Left renal cortex interstitium (tissue), 4 donors: ENCODE data around the gene ISL2. TPM values are rescaled to one million over a fixed set of nuclear protein-coding genes. Genes with fewer than 3 reads are reported as not detected.
"Not testable (repeated sequence)": the region's sequence is repeated elsewhere in the genome, so short reads cannot be mapped to it uniquely, and the experiment has no call there.

Experiments
- DNase-seq, 4 donors: peaks; one replicate each; pipeline ENCODE4 v3.0.0-alpha.2; 2013; ENCODE audit warnings: low read depth in 4 of 4, low spot score in 2 of 4, missing footprints in 1 of 4
- polyA plus RNA-seq, 4 donors: library from polyadenylated mRNA; unstranded; fragments of 120-200 nt; gene quantifications; one replicate each; pipeline ENCODE4 v1.2.1, GENCODE V29; 2013; ENCODE audit not compliant: insufficient read length in 4 of 4

The ISL2 gene
- polyA plus RNA-seq: under 1 TPM in 2 of 4 donors, not detected in 2; 0.06 to 0.16 TPM

DNA sequence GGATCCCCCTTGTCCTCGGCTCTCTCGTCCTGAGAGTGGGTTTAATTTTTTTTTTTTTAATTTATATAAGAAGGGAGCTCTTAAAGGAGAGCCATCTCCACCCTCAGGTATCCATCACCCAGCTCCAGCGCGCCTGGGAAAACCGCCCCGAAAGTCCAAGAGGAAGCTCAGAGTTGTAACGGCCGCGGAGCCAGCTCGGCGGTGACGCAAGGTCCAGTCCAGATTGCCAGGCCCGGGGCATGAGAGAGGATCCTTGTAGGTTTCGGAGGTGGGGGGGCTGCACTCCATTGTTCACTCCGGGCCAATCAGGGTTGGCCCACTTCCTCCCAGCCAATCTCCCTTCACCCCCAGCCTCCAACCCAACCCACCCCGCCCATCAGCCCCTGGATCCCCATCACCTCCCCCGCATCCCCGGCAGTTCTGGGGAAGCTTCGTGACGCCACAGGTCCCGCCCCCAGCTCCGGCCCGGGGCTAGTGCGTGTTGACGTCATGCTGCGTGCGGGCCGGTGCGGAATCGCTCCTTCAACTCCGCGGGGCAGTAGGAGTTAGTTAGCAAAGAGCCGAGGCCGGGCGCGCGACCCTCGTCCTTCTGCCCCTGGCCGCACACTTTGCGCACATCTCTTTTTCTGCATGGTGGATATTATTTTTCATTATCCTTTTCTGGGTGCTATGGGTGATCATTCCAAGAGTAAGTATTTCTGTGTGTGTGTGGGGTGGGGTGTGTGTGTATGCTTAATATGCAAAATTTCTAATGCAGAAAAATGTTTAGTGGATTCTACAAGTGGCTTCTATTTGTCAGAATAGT, at the start of gene ISL2:
ISL2 (plus strand) TSS at position 520 of the 805 bp plus-strand sequence; CDS start at position 631, 111 bp downstream.
- DNase-seq: no peak

DNA sequence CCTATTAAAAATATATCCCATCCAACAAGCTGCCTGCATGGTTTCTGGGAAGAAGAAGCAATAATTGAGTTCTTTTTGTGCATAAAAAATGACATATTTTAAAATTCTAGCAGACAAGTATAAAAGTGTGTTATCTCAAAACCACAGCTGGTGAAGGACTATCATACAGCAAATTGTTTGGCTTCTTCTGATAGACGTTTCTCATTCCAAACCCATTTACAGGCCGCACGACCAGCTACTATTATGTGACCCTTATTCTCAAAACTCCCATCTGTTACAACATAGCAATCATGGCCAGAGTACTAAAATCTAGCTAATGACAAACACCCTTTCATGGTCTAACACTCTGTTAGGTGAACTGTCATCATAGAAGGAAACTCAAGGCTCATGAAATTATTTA, 47.0 kb upstream of the ISL2 start:
- no peak for DNase-seq

DNA sequence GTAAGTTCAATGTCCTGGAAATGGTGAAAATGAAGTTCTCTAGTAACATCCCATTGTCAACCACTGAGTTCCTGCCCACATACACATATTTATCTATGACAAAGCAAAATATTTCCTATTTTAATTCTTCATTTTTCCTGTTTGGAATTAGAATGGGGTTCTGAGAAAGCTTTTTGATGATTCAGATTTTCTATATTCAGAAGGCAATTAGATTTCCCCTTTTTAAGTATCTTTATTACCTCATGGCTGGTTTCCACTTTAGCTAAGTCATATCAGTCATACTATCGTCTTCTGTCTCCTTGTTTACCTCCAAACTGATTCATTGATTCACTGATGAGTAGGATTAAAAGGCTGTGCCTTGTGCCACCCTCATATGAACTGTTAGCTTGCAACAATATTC, 43.2 kb upstream of the ISL2 start:
- DNase-seq: no peak

- not testable (repeated sequence) for DNase-seq
Observed at GRCh38 chr15:76294463-76294862, 42.1 kb upstream of the ISL2 start.

GRCh38 chr15:76296849-76297248, 39.7 kb upstream of the ISL2 start:
- no peak for DNase-seq

DNA sequence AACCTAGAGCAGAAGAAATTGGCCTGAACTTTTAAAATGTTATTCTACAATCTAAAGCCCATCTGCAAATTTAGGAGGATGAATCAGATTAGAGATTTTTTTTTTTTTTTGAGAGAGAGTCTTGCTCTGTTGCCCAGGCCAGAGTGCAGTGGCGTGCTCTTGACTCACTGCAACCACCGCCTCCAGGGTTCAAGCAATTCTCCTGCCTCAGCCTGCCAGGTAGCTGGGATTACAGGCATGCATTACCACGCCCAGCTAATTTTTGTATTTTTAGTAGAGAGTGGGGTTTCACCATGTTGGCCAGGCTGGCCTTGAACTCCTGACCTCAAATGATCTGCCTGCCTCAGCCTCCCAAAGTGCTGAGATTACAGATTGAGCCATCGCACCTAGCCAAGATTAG, 38.6 kb upstream of the ISL2 start:
- not testable (repeated sequence) for DNase-seq

- no peak for DNase-seq
Observed at GRCh38 chr15:76298986-76299385, 37.6 kb upstream of the ISL2 start.

DNA sequence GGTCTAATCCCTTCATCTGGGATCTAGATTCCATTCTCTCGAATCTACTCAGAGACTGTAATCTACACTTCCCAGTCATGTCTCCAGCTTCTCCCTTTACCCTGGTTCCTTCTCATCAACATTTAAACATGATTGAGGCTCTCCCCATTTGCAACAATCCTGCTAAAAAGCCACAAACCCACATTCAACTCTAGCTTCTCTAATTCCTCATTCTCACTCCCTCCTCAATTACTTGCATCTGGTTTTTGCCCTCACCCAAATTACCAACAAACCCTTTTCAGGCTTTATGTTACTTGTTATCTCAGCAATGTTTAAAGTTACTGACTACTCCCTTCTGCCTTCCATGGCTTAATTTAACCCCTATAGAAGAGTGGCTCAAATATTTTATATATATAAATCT, 36.8 kb upstream of the ISL2 start:
- DNase-seq: no peak

DNA sequence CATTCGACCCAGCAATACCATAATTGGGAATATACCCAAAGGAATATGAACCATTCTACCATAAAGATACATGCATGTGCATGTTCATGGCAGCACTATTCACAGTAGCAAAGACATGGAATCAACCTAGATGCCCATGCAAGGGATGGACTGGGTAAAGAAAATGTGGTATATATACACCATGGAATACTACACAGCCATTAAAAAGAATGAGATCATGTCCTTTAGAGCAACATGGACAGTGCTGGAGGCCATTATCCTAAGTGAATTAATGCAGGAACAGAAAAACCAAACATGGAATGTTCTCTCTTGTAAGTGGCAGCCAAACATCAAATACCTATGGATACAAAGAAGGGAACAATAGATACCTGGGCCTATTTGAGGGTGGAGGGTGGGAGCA, 32.7 kb upstream of the ISL2 start:
- DNase-seq: no peak

GRCh38 chr15:76309601-76310330, 26.8 kb upstream of the ISL2 start:
- no peak for DNase-seq

DNA sequence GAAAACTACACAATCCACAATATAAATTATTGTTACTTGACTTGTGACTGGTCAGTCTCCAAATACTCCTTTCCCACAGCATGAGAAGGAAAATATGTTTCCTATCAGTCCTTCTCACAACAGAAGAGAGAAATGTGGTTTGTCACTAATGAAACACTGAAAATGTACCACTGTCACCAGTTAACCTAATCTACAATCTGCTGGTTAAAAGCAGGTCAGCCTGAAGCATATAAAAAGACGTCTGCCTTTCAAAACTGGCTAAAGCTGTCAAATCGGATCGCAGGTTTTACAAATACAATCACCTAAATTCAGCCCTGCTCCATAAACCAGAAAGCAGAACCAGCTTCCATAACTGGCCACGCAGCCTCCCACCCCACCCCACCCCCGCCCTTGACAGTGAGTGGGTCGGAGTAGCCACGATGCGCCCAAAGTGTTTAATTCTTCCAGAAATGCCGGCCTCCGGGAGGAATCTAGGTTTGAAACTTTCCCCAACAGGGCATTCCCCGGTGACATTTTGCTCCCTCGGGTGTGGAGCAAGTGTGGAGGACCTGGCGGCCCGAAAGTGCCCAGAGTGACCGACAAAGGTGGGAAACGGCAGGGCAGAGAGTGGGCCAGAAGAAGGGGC, 26.0 kb upstream of the ISL2 start:
- peak in 1 of 4 donors; percentile 44 for DNase-seq

GRCh38 chr15:76311100-76311953, 25.2 kb upstream of the ISL2 start, which contains the start of gene ETFA:
Gene ETFA (minus strand): TSS chr15:76311469. CDS start chr15:76311388, 81 bp downstream.
- DNase-seq: peak; percentile 83 to 96 (median 86)

DNA sequence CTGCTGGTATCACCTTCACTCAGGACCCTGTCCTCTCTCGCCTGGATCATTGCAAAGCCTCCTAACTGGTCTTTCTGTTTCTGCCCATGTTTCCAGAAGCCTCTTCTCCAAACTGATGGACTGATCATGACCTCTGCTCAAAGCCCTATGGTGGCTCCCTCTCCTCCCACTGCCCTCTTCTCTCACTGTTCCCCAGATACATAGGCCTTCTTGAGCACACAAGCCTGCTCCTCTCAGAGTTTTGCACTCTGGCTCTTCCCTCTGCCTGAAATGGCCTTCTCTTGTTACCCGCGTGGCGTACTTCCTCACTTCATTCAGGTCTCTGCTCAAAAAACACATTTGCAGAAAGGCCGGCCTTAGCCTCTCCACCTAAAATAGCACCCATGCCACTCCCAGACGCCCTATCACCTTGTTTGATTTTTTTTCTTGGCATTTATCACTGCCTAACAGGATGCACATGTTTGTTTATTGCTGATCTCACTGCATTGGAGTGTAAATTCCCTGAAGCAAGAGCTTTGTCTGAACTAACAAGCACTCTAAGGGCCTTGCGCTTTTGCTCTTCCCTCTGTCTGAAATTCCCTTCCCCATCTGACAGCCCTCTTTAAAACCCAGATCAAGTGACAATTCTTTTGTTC, 23.9 kb upstream of the ISL2 start:
- no peak for DNase-seq

DNA sequence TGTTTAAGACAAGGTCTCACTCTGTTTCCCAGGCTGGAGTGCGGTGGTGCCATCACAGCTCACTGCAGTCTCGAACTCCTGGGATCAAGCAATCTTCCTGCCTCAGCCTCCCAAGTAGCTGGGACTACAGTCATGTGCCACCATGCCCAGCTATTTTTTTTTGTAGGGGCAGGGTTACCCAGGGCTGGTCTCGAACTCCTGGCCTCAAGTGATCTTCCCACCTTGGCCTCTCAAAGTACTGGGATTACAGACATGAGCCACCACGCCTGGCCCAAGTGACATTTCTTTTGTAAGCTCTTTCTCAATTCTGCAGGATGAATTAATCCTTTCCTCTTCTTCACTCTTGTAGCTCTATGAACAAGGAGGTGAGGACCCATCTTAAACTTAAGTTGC, 23.4 kb upstream of the ISL2 start:
- not testable (repeated sequence) for DNase-seq

DNA sequence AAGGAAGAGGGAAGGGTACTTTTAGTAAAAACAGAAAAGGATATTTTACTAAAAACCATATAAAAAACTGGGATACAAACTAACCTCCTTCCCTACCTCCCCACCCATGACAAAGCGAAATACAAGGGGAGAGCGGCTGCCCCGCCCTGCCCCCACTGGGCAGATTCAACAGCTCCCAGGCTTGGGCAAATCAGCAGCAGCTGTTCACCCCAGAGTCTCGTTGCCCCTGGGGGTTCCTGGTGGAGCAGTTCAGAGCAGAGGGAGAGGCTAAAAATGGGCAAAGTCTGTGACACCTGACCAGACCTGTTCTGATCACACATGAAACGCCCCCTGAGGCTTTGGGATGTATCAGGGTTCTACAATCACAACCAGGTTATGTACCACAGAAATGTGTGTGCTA, 22.8 kb upstream of the ISL2 start:
- no peak for DNase-seq

DNA sequence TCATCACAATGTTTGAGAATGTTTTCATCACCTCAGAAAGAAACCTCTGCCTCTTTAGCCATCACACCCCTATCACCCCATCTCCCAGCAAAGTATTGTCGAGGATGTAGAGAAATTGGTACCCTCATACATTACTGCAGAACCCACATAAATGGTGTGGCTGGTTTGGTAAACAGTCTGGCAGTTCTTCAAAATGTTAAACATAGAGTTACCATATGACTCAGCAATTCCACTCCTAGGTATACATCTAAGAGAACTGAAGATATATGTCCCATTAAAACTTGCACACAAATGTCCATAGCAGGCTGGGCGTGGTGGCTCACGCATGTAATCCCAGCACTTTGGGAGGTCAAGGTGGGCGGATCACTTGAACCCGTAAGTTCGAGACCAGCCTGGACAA, 16.6 kb upstream of the ISL2 start:
- no peak for DNase-seq

- no peak for DNase-seq
Observed at GRCh38 chr15:76321171-76321570, 15.4 kb upstream of the ISL2 start.

DNA sequence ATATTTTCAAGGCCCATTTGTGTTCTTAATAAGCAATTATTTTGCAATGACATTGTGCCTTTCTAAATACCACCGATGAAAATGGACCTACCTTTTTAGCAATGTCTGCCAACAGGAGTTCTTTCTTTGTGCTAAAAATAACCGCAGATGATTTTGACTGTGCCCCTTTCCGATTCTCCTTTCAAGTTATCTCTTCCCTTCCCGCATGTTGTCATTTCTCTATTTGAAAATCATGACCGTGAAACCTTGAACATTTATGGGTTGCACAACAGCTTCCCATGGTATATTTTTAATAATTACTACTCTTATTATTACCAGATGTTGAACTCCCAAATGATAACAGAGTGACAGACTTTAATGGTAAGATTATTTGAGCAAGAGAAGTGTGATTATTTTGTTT, 15.0 kb upstream of the ISL2 start:
- no peak for DNase-seq

DNA sequence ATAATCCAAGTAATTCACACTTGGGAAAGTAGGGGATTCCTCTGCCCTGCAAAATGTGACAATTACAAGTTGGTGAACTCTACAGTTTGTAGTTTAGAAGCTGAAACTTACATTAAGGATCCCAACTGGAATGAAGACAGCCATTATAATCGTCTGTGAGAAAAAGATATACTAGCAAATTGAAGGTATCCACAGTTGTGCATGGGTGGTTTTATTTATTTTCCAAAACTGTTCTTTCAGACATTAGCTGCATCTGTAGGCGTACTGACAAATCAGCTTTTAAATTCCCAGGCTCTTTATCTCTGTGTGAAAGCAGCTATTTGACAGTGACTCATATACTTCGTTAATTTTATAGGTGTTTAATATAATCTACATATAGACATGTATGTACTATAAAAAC, 12.5 kb upstream of the ISL2 start:
- DNase-seq: no peak

DNA sequence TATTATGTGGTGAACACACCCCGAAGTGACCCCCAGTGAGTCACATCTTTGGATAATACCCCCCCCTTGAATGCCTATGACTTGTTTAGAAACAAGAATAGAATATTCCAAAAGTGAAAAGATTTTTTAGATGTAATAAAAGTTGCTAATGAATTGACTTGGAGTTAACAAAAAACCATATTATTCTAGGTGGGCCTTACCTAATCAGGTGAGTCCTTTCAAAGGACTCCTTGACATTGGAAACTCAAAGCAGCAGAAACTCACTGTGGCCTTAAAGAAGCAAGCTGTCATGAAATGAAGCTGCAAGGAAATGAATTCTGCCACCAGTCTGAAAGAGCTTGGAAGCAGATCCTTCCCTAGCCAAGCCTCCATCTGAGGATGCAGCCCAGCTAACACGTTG, 10.9 kb upstream of the ISL2 start:
- DNase-seq: no peak
